Activated CD8-positive, alpha-beta T cell treated with anti-CD3 and anti-CD28 coated beads for 36 hours (primary cell): ENCODE results near the gene MAPK12. TPM values are rescaled to one million over a fixed set of nuclear protein-coding genes. Genes with fewer than 3 reads are reported as not detected.

ENCODE experiments used
- ATAC-seq: fragments of 200-7000 bp; cut with Tn5 transposase; one replicate; pipeline ENCODE4 v1.10.0; 2021; ENCODE audit warnings: mild to moderate bottlenecking, moderate library complexity
- CTCF ChIA-PET: fragments of 350-600 bp; sonication (Branson Sonifier 250); formaldehyde crosslinking; loops from one replicate; lab custom pipeline; 2021; ENCODE audit warnings: antibody characterized with exemption; lab: Charles Lee
- POLR2A ChIA-PET: fragments of 350-600 bp; sonication (Branson Sonifier 250); formaldehyde crosslinking; loops from one replicate; lab custom pipeline; 2021; ENCODE audit warnings: antibody characterized with exemption; lab: Charles Lee
- DNase-seq: peaks from one replicate; pipeline ENCODE4 v3.0.0-alpha.2; 2020
- H3K27ac Mint-ChIP-seq: one replicate; pipeline ENCODE4 v1.8.0; 2021; ENCODE audit warnings: mild to moderate bottlenecking, mixed read lengths
- H3K27me3 Mint-ChIP-seq: one replicate; pipeline ENCODE4 v1.8.0; 2021; ENCODE audit warnings: mixed read lengths
- H3K36me3 Mint-ChIP-seq: one replicate; pipeline ENCODE4 v1.8.0; 2021; ENCODE audit warnings: low read depth, mixed read lengths
- H3K4me1 Mint-ChIP-seq: one replicate; pipeline ENCODE4 v1.8.0; 2021; ENCODE audit warnings: low read depth, mixed read lengths
- H3K4me3 Mint-ChIP-seq: one replicate; pipeline ENCODE4 v1.8.0; 2021; ENCODE audit warnings: mild to moderate bottlenecking, moderate library complexity, mixed read lengths
- H3K9me3 Mint-ChIP-seq: one replicate; pipeline ENCODE4 v1.8.0; 2021; ENCODE audit warnings: mixed read lengths
- intact Hi-C: fragments of 100-400 bp; cut with micrococcal nuclease; formaldehyde crosslinking; loops from one replicate; pipeline ENCODE4 v1.10.0; 2022
- total RNA-seq, 2 experiments: library from RNA; stranded (reverse); gene quantifications; one replicate each; pipeline ENCODE4 v1.2.3, GENCODE V29; 2021
- TF ChIP-seq, protein P1 (sequence below): fragments of 200-600 bp; IDR thresholded peaks from one replicate; pipeline ENCODE4 v1.8.0; 2022; ENCODE audit warnings: antibody characterized with exemption, mild to moderate bottlenecking

MAPK12 gene
- total RNA-seq, 2 experiments from 2014 or later = 7.9 to 9.2 TPM

DNA sequence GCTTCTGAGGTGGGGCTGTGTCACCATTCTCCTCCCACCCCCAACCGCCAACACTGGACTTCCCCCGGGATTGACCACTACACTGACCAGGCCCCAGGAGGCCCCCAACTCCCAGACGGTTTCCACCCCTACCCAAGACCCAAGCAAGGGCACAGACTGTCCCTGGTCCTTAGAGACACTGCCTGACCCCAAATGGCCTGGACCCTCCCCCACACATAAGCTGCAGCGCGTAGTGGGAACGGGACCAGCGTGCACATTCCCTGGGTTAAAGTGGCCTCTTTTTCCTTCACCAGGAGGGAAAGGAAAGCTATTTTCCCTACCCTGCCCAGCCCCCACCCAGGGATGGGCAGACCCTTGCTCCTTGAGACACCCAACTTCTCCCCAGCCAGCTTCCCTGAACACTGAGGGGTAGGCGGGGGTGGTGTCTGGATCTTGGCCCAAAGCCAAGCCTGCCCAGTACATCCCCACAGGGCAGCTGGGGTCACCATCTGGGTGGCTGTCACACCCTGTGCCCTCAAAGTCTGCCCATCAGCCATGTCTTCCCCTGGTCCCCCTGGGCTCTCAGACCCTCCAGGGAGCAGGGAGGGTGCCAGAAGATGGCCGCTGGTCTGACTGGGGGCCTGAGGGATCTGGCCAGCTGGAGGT lies 1.6 kb upstream of the MAPK12 start:
- CTCF ChIA-PET = interaction anchor here (1.1 to 1.8 kb wide), 4 partner anchors 10 to 22 kb away, joined by 3 to 7 read pairs (median 4); partner anchors contain the start of gene HDAC10
- H3K27ac Mint-ChIP-seq = no peak overlapping the region

DNA sequence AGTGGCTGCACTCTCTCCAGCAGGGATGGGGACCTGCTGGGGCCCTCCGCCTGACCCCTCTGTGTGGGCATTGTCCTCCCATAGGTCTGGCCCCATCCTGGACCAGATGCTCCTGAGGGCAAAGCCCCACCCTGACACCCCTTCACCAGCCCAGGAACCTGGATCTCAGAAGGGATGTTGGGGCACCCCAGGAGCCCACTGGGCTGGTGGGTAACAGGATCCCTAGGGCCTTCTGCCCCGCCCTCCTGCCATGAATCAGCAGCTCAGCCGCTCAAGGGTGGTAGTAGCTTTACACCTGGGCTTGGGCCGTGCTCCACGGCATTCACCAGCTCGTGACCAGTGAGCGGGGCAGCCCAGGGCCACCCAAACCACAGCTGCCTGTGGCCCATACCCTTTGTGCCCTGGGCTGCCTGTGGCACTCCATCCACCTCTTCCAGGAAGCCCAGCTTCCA lies 1.0 kb upstream of the MAPK12 start:
- intact Hi-C loops = no loop called here
- Mint-ChIP-seq H3K4me3 (peak overlapping the region; percentile 61), H3K36me3 (no peaks in the 10 kb centered on the region), H3K9me3 (no peaks in the 10 kb centered on the region), H3K4me1 (peaks cover 6% of the 10 kb centered on the region), H3K27ac (no peak overlapping the region), H3K27me3 (peaks cover 20% of the 10 kb centered on the region)
- ChIA-PET POLR2A (interaction anchor here (0.9 to 1.9 kb wide), 2 partner anchors 17 to 18 kb away, joined by 3 to 6 read pairs; no protein-coding TSS in a partner anchor), CTCF (interaction anchor here (1.1 to 1.8 kb wide), 4 partner anchors 10 to 22 kb away, joined by 3 to 7 read pairs (median 4); partner anchors contain the start of gene HDAC10)
- peak; percentile 38 for ATAC-seq
- DNase-seq = peak; percentile 57
- TF ChIP-seq, protein P1, sequence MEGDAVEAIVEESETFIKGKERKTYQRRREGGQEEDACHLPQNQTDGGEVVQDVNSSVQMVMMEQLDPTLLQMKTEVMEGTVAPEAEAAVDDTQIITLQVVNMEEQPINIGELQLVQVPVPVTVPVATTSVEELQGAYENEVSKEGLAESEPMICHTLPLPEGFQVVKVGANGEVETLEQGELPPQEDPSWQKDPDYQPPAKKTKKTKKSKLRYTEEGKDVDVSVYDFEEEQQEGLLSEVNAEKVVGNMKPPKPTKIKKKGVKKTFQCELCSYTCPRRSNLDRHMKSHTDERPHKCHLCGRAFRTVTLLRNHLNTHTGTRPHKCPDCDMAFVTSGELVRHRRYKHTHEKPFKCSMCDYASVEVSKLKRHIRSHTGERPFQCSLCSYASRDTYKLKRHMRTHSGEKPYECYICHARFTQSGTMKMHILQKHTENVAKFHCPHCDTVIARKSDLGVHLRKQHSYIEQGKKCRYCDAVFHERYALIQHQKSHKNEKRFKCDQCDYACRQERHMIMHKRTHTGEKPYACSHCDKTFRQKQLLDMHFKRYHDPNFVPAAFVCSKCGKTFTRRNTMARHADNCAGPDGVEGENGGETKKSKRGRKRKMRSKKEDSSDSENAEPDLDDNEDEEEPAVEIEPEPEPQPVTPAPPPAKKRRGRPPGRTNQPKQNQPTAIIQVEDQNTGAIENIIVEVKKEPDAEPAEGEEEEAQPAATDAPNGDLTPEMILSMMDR = no peak

More for the DNA sequence above, 1.6 kb upstream of the MAPK12 start:
- Mint-ChIP-seq H3K4me3 (no peak overlapping the region), H3K4me1 (peaks cover 6% of the 10 kb centered on the region), H3K9me3 (no peaks in the 10 kb centered on the region), H3K36me3 (no peaks in the 10 kb centered on the region), H3K27me3 (peaks cover 20% of the 10 kb centered on the region)
- DNase-seq (no peak), ATAC-seq (no peak)
- intact Hi-C loops = no loop called here
- TF ChIP-seq, protein P1 = no peak
- POLR2A ChIA-PET = interaction anchor here (0.9 to 1.9 kb wide), 3 partner anchors 18 to 64 kb away, joined by 3 to 6 read pairs (median 4); partner anchors contain the start of gene DENND6B

DNA sequence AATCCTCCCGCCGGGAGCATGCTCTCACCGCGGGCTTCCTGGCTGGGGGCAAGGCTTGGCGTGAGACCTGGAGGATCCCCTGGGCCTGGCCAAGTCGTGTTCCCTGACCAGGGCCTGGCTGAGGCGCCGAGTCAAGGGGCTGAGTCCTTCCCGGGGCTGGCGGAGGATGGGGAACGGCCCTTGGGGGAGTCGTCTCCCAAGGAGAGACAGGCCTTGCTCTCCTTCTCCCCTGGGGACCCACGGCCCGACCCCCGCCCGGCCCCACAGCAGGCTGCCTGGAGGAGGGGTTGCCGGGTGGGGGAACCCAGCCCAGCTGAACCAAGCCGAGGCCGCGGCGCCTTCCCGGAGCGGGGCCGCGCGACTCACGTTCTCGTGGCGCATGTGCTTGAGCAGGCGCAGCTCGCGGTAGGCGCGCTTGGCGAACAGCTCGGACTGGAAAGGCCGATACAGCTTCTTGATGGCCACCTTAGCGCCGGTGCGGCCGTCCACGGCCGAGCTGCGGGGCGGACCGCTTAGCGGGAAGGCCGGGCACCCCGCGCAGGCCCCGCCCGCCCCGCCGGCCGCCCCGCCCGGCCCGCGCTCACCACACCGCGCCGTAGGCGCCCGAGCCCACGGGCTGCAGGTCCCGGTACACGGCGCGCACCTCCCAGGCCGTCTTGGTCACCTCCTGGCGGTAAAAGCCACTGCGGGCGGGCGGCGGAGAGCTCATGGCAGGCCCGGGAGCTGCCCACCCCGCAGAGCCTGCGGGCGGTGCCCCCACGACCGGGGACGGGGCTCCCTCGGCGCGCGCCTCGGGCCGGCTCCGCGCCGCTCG lies 475 bp downstream of the MAPK12 start:
- ChIA-PET POLR2A (no interaction called here), CTCF (interaction anchor here (0.8 to 1.5 kb wide), 5 partner anchors 10 to 264 kb away, joined by 3 to 7 read pairs (median 4); partner anchors contain the start of genes HDAC10 and SCO2)
- Mint-ChIP-seq H3K9me3 (no peaks in the 10 kb centered on the region), H3K27me3 (peaks cover 20% of the 10 kb centered on the region), H3K4me1 (peaks cover 6% of the 10 kb centered on the region), H3K4me3 (peak overlapping the region; percentile 52), H3K27ac (no peak overlapping the region), H3K36me3 (no peaks in the 10 kb centered on the region)
- peak; percentile 57 for ATAC-seq
- TF ChIP-seq, protein P1 = no peak
- intact Hi-C loops = no loop called here
- peak; percentile 57 for DNase-seq

DNA sequence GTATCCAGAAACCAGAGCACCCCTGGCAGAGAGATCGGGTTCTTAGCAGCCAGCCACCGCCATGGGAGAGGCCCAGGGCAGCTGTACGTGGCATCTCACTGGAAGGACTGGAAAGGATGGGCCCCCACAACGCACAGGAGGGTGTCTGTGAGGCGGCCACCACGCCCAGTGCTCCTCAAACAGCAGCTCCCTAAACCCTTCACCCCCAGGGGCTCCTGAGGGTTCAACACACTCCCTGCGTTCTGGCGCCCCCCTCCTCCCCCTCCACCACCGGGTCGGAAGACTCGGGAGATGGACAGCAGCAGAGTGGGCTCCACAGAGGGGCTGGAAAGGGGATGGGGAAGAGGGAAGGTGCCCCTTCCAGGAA lies 1.1 kb downstream of the MAPK12 start:
- CTCF ChIA-PET = interaction anchor here (1.1 to 1.5 kb wide), 3 partner anchors 9 to 238 kb away, joined by 4 to 7 read pairs (median 5); partner anchors contain the start of gene HDAC10
- Mint-ChIP-seq H3K36me3 (no peaks in the 10 kb centered on the region), H3K27ac (no peak overlapping the region), H3K4me1 (peaks cover 6% of the 10 kb centered on the region), H3K9me3 (no peaks in the 10 kb centered on the region), H3K27me3 (peaks cover 20% of the 10 kb centered on the region), H3K4me3 (peak overlapping the region; percentile 52)
- POLR2A ChIA-PET = interaction anchor here (0.6 kb wide), 1 partner anchor 8 kb away, joined by 3 read pairs; no protein-coding TSS in a partner anchor
- TF ChIP-seq, protein P1 = no peak
- DNase-seq = no peak
- intact Hi-C loops = no loop called here
- no peak for ATAC-seq
